OCI-LY1 (cell line): ENCODE measurements around the gene MYBBP1A.

Source experiments
- H2AFZ ChIP-seq: fragments of 200-600 bp; sonication (generic), shearing (Covaris generic); 2 replicates; pipeline ENCODE4 v1.6.0; 2014; ENCODE audit warnings: antibody characterized with exemption, mild to moderate bottlenecking, low read length
- H3F3A ChIP-seq: fragments of 200-600 bp; sonication (generic), shearing (Covaris generic); 2 replicates; pipeline ENCODE4 v1.6.0; 2014; ENCODE audit warnings: mild to moderate bottlenecking, antibody characterized with exemption, low read length, moderate library complexity; ENCODE audit not compliant: insufficient read depth
- H3K27ac ChIP-seq: fragments of 200-600 bp; sonication (generic); 2 replicates; pipeline ENCODE4 v1.5.1; 2014; ENCODE audit warnings: low read length, mixed run types, mild to moderate bottlenecking, low read depth; ENCODE audit not compliant: poor library complexity, severe bottlenecking
- H3K27me3 ChIP-seq: fragments of 200-600 bp; sonication (generic); 2 replicates; pipeline ENCODE4 v1.6.0; 2014; ENCODE audit warnings: antibody characterized with exemption, mild to moderate bottlenecking, low read length, moderate library complexity; ENCODE audit not compliant: insufficient read depth
- H3K36me3 ChIP-seq: fragments of 200-600 bp; sonication (generic); 2 replicates; pipeline ENCODE4 v1.6.1; 2014; ENCODE audit warnings: mild to moderate bottlenecking, antibody characterized with exemption, low read length, moderate library complexity, mixed read lengths; ENCODE audit not compliant: insufficient read depth
- H3K4me1 ChIP-seq: fragments of 200-600 bp; sonication (generic); 2 replicates; pipeline ENCODE4 v1.5.1; 2014; ENCODE audit warnings: mild to moderate bottlenecking, low read length, moderate library complexity; ENCODE audit not compliant: insufficient read depth, severe bottlenecking
- H3K4me2 ChIP-seq: fragments of 200-600 bp; sonication (generic), shearing (Covaris generic); 2 replicates; pipeline ENCODE4 v1.6.1; 2014; ENCODE audit warnings: low read length
- H3K4me3 ChIP-seq: fragments of 200-600 bp; sonication (generic); 2 replicates; pipeline ENCODE4 v1.5.1; 2014; ENCODE audit warnings: low read length, low read depth, mild to moderate bottlenecking, mixed read lengths; ENCODE audit not compliant: poor library complexity, severe bottlenecking
- H3K79me2 ChIP-seq: fragments of 200-600 bp; shearing (Covaris generic); 2 replicates; pipeline ENCODE4 v1.6.1; 2016; ENCODE audit warnings: mixed run types, low read length, mixed read lengths; ENCODE audit not compliant: insufficient read depth
- H3K9ac ChIP-seq: fragments of 200-600 bp; sonication (generic), shearing (Covaris generic); 2 replicates; pipeline ENCODE4 v1.6.1; 2014; ENCODE audit warnings: mild to moderate bottlenecking, low read length, mixed read lengths
- H3K9me2 ChIP-seq: fragments of 200-600 bp; sonication (generic), shearing (Covaris generic); 2 replicates; pipeline ENCODE4 v1.6.1; 2014; ENCODE audit warnings: low read depth, mild to moderate bottlenecking, low read length, mixed read lengths
- H3K9me3 ChIP-seq: fragments of 200-600 bp; shearing (Covaris generic); 2 replicates; pipeline ENCODE4 v1.6.1; 2014; ENCODE audit warnings: low read length, mixed read lengths
- H4K20me1 ChIP-seq: fragments of 200-600 bp; sonication (generic), shearing (Covaris generic); 2 replicates; pipeline ENCODE4 v1.6.0; 2016; ENCODE audit warnings: mild to moderate bottlenecking, low read length; ENCODE audit not compliant: insufficient read depth
- CTCF ChIP-seq: fragments of 200-600 bp; sonication (generic), shearing (Covaris generic); IDR thresholded peaks from 2 replicates; pipeline ENCODE4 v1.5.1; 2017; ENCODE audit warnings: mild to moderate bottlenecking, antibody characterized with exemption, low read length, moderate library complexity, mixed read lengths
- EZH2 ChIP-seq: fragments of 200-600 bp; sonication (generic), shearing (Covaris generic); IDR thresholded peaks from 2 replicates; pipeline ENCODE4 v1.8.0; 2017; ENCODE audit warnings: borderline replicate concordance, mixed run types, mild to moderate bottlenecking, antibody characterized with exemption, low read length, moderate library complexity, mixed read lengths

MYBBP1A gene

DNA sequence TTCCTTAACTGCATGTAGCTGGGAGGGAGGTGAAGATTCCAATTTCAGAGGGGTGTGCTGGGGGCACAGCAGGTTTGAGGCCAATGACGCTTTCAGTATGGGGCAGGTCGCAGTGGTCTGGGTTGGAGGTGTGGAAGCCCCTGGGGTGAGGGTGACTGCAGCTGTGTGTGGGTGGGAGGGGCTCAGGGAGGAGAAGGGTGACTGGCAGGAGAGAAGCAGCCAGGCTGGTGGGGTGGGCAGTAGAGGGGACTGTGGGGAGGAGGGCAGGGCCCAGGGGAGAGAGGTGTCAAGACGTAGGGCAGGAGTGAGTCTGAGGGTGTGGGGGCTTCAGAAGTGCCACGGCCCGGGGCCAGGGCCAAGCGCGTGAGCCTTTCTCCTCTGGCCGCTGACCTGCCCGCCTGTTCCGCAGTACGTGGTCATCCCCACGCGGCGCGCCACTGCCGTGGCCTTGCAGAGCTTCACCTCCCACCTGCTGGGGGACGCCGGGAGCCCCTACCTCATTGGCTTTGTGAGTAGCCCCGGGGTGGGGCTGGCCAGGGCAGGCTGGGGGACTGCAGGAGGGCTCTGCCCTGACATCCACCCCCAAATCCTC, 19.4 kb downstream of the MYBBP1A start:
- Histone ChIP-seq H3K9ac (no peak overlapping the region), H3K4me2 (no peak overlapping the region), H3K79me2 (no peaks in the 10 kb centered on the region), H3K9me3 (no peaks in the 10 kb centered on the region), H3K4me1 (no peaks in the 10 kb centered on the region), H3K36me3 (peaks cover 38% of the 10 kb centered on the region), H3K9me2 (no peaks in the 10 kb centered on the region), H3K27ac (no peak overlapping the region), H3K4me3 (no peak overlapping the region), H2AFZ (no peak overlapping the region), H3K27me3 (peaks cover 7% of the 10 kb centered on the region; the same call in 1 of the 2 replicates), H3F3A (no peaks in the 10 kb centered on the region), H4K20me1 (no peaks in the 10 kb centered on the region)
- no peak for TF ChIP-seq EZH2
- no peak for TF ChIP-seq CTCF

DNA sequence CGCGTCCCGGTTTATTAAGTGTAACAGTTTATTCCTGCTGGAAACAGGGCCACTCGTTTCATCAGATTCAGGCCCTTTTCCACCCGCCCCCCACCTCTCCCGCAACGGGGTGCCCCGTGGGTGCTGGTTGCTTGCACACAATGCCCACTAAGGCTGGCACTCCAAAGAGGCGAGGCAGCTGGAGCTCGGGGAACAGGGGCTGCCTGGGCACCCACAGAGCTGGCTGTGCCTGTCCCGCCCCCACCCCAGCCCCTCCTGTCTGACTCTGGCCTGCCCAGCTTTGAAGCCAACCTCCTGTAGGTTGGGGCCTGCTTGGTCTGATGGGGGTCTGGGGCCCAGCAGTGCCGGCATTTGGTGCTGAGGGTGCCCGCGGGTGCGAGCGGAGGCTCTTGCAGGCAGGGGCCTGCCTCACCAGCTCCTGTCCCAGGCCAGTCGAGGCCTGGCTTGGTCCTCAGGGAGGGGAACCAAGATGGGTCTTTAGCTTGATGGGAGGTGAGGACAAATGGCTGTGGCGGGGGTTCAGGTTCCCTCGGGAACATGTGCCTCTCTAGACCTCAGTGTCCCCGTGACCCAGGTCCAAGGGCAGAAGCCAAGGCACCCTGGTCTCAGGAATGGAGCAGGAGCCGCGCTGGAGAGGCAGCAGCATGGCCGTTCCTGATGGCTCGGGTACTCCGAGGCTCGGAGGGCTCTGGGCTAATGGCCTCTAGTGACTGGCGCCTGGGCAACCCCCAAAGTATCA, 20.1 kb downstream of the MYBBP1A start:
- no peaks in the 10 kb centered on the region for H3K4me1 ChIP-seq
- H4K20me1 ChIP-seq = no peaks in the 10 kb centered on the region
- H3K4me2 ChIP-seq = no peak overlapping the region
- H3K9me3 ChIP-seq = no peaks in the 10 kb centered on the region
- H3K79me2 ChIP-seq = no peaks in the 10 kb centered on the region
- TF ChIP-seq CTCF (no peak), EZH2 (no peak)
- H3K27me3 ChIP-seq = peaks cover 7% of the 10 kb centered on the region; the same call in 1 of the 2 replicates
- peaks cover 31% of the 10 kb centered on the region for H3K36me3 ChIP-seq
- no peak overlapping the region for H3K4me3 ChIP-seq
- no peaks in the 10 kb centered on the region for H3F3A ChIP-seq
- H2AFZ ChIP-seq = no peak overlapping the region
- H3K27ac ChIP-seq = no peak overlapping the region
- H3K9me2 ChIP-seq = no peaks in the 10 kb centered on the region
- H3K9ac ChIP-seq = no peak overlapping the region

- no peaks in the 10 kb centered on the region for H3K79me2 ChIP-seq
- peaks cover 7% of the 10 kb centered on the region; the same call in 1 of the 2 replicates for H3K27me3 ChIP-seq
- no peaks in the 10 kb centered on the region for H3K9me3 ChIP-seq
- H3K4me1 ChIP-seq = no peaks in the 10 kb centered on the region
- H3K4me3 ChIP-seq = no peak overlapping the region
- no peak overlapping the region for H3K9ac ChIP-seq
- H3K4me2 ChIP-seq = no peak overlapping the region
- no peak overlapping the region for H2AFZ ChIP-seq
- H3K9me2 ChIP-seq = no peaks in the 10 kb centered on the region
- TF ChIP-seq EZH2 (no peak), CTCF (no peak)
- no peak overlapping the region for H3K27ac ChIP-seq
- no peaks in the 10 kb centered on the region for H4K20me1 ChIP-seq
- peaks cover 25% of the 10 kb centered on the region for H3K36me3 ChIP-seq
- H3F3A ChIP-seq = no peaks in the 10 kb centered on the region
These were observed 20.7 kb downstream of the MYBBP1A start for GRCh38 chr17:4534515-4534914.
